Astrocyte of the cerebellum (primary cell): ENCODE results near the gene BRSK2.

Source experiments
- DNase-seq: peaks from one replicate; pipeline ENCODE4 v3.0.0-alpha.2; 2011; ENCODE audit warnings: low read depth
- H3K4me3 ChIP-seq: 2 replicates; pipeline ENCODE4 v1.5.1; 2011; ENCODE audit warnings: mild to moderate bottlenecking, low read depth, low read length, moderate library complexity
- in situ Hi-C: cut with HindIII; loops from 2 replicates; pipeline ENCODE4 v1.10.0; 2017; ENCODE audit warnings: low sequenced_read_pairs
- TF ChIP-seq, protein P1 (sequence below): IDR thresholded peaks from 2 replicates; pipeline ENCODE4 v1.5.1; 2012; ENCODE audit warnings: low read length, low read depth, moderate library complexity, mild to moderate bottlenecking; ENCODE audit errors: missing control alignments

BRSK2 gene

DNA sequence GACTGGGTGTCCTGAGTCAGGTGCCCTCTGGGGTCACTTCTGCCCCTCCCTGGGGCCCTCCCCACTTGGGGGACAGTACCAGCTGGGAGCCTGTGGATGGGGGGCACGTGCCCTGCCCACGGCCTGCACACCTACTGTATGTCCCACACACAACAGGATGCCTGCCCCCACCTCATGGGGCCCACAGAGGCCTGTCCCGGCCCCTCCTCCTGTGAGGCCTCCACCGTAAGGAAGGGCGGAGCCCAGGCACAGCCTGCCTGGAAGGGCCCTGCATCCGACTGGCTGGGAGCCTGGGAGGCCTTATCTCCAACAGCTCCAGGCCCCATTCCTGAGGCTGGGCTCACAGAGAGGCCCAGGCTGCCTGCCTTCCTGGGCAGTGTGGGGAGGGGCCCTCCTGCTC lies 47.8 kb downstream of the BRSK2 start:
- in situ Hi-C loops = no loop called here
- DNase-seq = no peak
- no peak overlapping the region for H3K4me3 ChIP-seq
- TF ChIP-seq, protein P1, sequence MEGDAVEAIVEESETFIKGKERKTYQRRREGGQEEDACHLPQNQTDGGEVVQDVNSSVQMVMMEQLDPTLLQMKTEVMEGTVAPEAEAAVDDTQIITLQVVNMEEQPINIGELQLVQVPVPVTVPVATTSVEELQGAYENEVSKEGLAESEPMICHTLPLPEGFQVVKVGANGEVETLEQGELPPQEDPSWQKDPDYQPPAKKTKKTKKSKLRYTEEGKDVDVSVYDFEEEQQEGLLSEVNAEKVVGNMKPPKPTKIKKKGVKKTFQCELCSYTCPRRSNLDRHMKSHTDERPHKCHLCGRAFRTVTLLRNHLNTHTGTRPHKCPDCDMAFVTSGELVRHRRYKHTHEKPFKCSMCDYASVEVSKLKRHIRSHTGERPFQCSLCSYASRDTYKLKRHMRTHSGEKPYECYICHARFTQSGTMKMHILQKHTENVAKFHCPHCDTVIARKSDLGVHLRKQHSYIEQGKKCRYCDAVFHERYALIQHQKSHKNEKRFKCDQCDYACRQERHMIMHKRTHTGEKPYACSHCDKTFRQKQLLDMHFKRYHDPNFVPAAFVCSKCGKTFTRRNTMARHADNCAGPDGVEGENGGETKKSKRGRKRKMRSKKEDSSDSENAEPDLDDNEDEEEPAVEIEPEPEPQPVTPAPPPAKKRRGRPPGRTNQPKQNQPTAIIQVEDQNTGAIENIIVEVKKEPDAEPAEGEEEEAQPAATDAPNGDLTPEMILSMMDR = no peak

DNA sequence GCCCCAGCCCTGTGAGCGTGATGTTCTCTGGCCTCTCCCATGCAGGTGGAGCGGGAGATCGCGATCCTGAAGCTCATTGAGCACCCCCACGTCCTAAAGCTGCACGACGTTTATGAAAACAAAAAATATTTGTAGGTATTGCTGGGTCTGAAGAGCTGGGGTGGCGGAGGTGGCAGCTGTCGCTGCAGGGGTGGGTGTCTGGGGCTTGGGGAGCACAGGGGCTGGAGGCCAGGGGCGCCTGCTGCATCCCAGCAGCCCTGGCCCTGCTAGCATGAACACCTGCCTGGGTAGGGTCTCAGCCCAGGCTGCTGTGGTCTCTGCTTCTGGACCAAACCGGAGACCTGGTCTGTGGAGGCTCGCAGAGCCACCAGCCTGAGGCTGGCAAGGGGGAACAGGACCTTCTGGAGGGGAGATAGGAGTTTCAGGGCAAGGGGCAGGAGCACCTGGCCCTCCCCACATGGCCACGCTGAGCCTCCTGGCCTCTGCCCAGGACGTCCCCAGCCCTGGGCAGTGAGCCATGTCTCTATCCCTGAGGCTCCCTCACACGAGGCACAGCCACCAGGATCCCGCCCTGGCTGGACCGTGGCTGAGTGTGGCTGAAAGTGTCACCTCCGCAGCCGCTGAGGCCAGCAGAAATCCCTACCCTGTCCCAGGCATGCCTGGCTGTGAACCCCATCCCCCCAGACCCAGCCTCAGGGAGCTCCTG lies 48.7 kb downstream of the BRSK2 start:
- H3K4me3 ChIP-seq = no peak overlapping the region
- TF ChIP-seq, protein P1 = no peak
- in situ Hi-C loops = no loop called here
- DNase-seq = no peak

DNA sequence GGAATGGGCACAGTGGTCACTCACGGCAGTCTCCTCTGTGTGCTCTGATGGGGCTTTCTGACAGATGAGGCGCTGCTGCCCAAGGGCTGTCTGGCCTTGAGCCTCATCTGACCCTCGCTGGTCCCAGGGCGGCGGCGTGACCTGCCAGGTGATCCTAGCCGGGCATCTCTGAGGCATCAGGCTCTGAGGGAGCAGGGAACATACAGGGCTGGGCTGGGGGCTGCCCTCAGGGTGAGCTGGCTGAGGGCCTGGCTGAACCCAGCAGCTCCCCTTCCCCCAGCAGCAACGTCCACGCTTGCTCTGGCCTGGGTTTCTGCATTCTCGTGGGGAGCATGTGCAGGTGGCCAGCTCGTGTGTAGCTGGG lies 49.2 kb downstream of the BRSK2 start:
- TF ChIP-seq, protein P1 = no peak
- H3K4me3 ChIP-seq = no peak overlapping the region
- no peak for DNase-seq
- in situ Hi-C loops = no loop called here

DNA sequence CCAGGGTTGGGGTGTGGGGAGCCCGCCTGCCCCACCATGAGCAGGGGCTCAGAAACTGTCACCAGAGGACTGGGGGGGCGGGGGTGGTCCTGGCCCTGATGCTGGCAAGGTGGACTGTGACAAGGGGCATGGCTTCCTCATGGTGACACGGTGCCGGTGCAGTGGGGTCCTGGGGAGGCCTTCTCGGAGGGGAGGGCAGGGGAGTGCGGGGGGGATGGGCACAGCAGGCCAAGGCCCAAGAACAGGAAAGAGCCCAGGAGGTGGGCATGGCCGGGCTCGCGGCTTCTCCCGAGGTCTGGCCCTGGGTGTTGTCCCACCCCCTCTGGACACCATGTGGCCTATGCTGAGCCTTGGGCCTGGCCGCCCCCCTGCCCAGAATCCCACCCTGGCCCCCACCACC lies 49.6 kb downstream of the BRSK2 start:
- TF ChIP-seq, protein P1 = no peak
- no peak overlapping the region for H3K4me3 ChIP-seq
- DNase-seq = no peak
- in situ Hi-C loops = no loop called here

DNA sequence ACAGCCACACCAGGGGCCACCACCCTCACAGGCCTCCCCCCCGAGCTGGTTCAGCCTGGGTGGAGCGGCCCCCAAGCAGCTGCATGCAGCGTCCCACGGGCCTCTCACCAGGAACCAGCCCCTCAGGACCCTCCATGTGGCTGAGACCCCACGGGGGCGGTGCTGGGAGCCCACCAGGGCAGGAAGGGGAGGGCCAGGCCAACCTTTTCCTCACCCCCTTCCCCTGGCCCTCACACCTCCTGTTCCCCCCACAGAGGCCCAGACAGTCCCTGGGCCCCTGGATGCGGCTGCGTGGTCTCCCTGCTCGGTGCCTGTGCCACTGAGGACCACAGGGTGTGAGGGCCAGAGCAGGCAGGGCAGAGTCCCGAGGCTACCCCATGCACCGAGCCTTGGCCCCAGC lies 50.3 kb downstream of the BRSK2 start:
- no peak for DNase-seq
- TF ChIP-seq, protein P1 = no peak
- in situ Hi-C loops = no loop called here

DNA sequence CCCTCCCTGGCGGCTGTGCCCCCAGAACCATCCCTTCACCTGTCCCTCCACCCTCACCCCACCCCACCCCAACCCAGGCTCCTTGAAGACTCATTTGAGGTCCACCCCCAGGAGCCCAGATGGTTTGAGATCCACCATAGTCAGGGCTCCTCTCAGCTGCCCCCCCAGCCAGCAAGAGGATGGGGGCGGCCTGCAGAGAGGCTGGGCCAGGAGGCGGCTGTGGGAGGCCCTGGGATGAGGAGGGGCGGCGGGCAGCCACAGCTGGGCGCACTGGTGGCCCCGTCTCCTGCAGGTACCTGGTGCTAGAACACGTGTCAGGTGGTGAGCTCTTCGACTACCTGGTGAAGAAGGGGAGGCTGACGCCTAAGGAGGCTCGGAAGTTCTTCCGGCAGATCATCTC lies 50.8 kb downstream of the BRSK2 start:
- in situ Hi-C loops = no loop called here
- no peak for DNase-seq
- TF ChIP-seq, protein P1 = no peak
- H3K4me3 ChIP-seq = no peak overlapping the region

More for the DNA sequence above, 50.3 kb downstream of the BRSK2 start:
- no peak overlapping the region for H3K4me3 ChIP-seq

DNA sequence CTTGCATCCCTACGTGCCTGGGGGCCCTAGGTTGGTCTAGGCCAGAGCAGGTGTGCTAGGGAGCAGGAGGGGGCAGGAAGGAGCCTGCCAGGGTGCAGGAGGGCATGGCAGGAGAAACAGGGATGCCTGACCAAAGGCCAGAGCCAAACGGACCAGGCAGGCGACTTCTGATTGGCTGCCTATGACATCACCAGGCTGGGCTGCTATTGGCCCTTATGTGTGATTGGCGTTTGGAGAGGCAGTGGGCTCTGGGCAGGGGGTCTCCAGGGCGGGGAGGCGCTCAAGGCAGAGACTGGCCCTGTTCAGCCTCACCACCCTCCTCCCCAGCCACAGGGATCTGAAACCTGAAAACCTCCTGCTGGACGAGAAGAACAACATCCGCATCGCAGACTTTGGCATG lies 52.4 kb downstream of the BRSK2 start:
- TF ChIP-seq, protein P1 = no peak
- in situ Hi-C loops = no loop called here
- no peak for DNase-seq
- no peak overlapping the region for H3K4me3 ChIP-seq
